Measurements from ENCODE around the gene TRMT10C.
"Not testable (repeated sequence)": the region's sequence is repeated elsewhere in the genome, so short reads cannot be mapped to it uniquely, and the experiment has no call there.

Gene TRMT10C

GRCh38 chr3:101549473-101549872 lies 12.2 kb upstream of the TRMT10C start:
- no peak for DNase-seq

GRCh38 chr3:101551359-101552081 lies 10.1 kb upstream of the TRMT10C start:
- DNase-seq: not testable (repeated sequence)

GRCh38 chr3:101553381-101553780 lies 8.3 kb upstream of the TRMT10C start:
- DNase-seq: not testable (repeated sequence)

GRCh38 chr3:101556064-101556463 lies 5.6 kb upstream of the TRMT10C start:
- no peak for DNase-seq

- DNase-seq: no peak
Measured at GRCh38 chr3:101567528-101568317, 6.1 kb downstream of the TRMT10C start.

GRCh38 chr3:101571028-101571895 lies 9.6 kb downstream of the TRMT10C start:
- DNase-seq: no peak

- DNase-seq: peak; percentile 99
Measured at GRCh38 chr3:101573449-101574387, 12.1 kb downstream of the TRMT10C start, which contains the start of gene PCNP. PCNP (plus strand) TSS chr3:101574180; CDS start chr3:101574216, 36 bp downstream.

- peak; percentile 58 for DNase-seq
Measured at GRCh38 chr3:101574388-101575112, 12.9 kb downstream of the TRMT10C start.

- no peak for DNase-seq
Measured at GRCh38 chr3:101577286-101577685, 15.6 kb downstream of the TRMT10C start.

GRCh38 chr3:101588616-101589015 lies 26.9 kb downstream of the TRMT10C start:
- no peak for DNase-seq

- DNase-seq: no peak
Measured at GRCh38 chr3:101591071-101591470, 29.4 kb downstream of the TRMT10C start.

GRCh38 chr3:101602731-101603130 lies 41.1 kb downstream of the TRMT10C start:
- DNase-seq: no peak

- DNase-seq: no peak
Measured at GRCh38 chr3:101603184-101603583, 41.5 kb downstream of the TRMT10C start.

GRCh38 chr3:101605398-101605797 lies 43.7 kb downstream of the TRMT10C start:
- not testable (repeated sequence) for DNase-seq

- DNase-seq: no peak
Measured at GRCh38 chr3:101611023-101611422, 49.4 kb downstream of the TRMT10C start.

- DNase-seq: not testable (repeated sequence)
Measured at GRCh38 chr3:101613014-101613413, 51.3 kb downstream of the TRMT10C start.

GRCh38 chr3:101615525-101615924 lies 53.9 kb downstream of the TRMT10C start:
- no peak for DNase-seq
